Measurements from ENCODE around the gene SELENOO.

DNA sequence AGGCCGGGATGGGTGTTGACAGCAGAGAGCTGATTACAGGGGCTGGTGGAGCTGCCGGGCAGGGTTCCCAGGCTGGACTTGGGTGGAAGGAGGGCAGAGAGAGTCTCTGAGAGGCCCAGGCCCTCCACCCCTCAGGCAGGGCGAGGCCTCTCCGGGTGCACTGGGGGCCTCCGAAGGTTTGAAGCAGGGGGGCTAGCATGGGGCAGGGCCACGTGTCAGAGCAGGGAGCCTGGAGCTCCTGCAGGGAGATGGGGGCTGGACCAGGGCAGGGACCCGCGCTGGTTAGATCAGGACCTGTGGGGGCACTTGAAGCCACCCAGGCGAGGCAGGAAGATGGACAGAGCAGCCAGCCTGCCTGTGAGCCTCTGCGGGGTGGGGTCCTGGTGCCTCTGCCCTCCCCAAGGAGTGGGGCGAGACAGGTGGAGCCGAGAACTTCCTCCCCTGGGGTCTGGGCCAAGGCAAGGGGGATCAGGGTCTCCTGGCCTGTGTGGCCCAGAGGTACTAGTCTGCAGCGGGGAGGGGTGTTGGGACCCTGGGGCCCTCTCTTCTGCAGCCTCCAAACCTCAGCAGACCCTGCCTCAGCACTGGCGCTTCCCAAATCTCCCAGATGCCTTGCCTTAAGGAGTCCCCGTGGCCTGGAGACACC, 29.4 kb upstream of the SELENOO start:
- TF ChIP-seq, protein P1, sequence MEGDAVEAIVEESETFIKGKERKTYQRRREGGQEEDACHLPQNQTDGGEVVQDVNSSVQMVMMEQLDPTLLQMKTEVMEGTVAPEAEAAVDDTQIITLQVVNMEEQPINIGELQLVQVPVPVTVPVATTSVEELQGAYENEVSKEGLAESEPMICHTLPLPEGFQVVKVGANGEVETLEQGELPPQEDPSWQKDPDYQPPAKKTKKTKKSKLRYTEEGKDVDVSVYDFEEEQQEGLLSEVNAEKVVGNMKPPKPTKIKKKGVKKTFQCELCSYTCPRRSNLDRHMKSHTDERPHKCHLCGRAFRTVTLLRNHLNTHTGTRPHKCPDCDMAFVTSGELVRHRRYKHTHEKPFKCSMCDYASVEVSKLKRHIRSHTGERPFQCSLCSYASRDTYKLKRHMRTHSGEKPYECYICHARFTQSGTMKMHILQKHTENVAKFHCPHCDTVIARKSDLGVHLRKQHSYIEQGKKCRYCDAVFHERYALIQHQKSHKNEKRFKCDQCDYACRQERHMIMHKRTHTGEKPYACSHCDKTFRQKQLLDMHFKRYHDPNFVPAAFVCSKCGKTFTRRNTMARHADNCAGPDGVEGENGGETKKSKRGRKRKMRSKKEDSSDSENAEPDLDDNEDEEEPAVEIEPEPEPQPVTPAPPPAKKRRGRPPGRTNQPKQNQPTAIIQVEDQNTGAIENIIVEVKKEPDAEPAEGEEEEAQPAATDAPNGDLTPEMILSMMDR (IDR thresholded peaks at IDR 0.05; ENCODE audit: borderline replicate concordance, extremely low read depth, low read length, poor library complexity, severe bottlenecking): no peak
- no peak for TF ChIP-seq EZH2 (IDR thresholded peaks at IDR 0.05; ENCODE audit: borderline replicate concordance, low read depth, low read length, severe bottlenecking)

All from DND-41 (cell line).